Measurements from ENCODE around the gene FGFBP3.

- TF ChIP-seq CTCF (IDR thresholded peaks at IDR 0.05) (no peak), POLR2A (IDR thresholded peaks at IDR 0.05) (no peak)
These were observed 22.4 kb downstream of the FGFBP3 start for GRCh38 chr10:91886954-91887271.
